H9 (cell line): ENCODE results near the gene GRIA2. TPM values are rescaled to one million over a fixed set of nuclear protein-coding genes. Genes with fewer than 3 reads are reported as not detected.

Experiments used
- DNase-seq: peaks from one replicate; pipeline ENCODE4 v3.0.0-alpha.2; 2017
- H2AFZ ChIP-seq: one replicate; pipeline ENCODE4 v1.6.1; 2013; ENCODE audit warnings: mild to moderate bottlenecking, low read length, control low read depth, moderate library complexity
- H2AK5ac ChIP-seq: 2 replicates; pipeline ENCODE4 v1.6.1; 2013; ENCODE audit warnings: low read length, control low read depth, mixed read lengths; ENCODE audit not compliant: insufficient read length
- H2BK120ac ChIP-seq: one replicate; pipeline ENCODE4 v1.6.1; 2013; ENCODE audit warnings: low read depth, mild to moderate bottlenecking, low read length, control low read depth, inconsistent platforms; ENCODE audit not compliant: poor library complexity, severe bottlenecking
- H2BK12ac ChIP-seq: 2 replicates; pipeline ENCODE4 v1.6.1; 2013; ENCODE audit warnings: low read length, control low read depth, mixed read lengths, low read depth; ENCODE audit not compliant: insufficient read length
- H2BK15ac ChIP-seq: 2 replicates; pipeline ENCODE4 v1.6.1; 2013; ENCODE audit warnings: low read depth, low read length, control low read depth
- H2BK20ac ChIP-seq: one replicate; pipeline ENCODE4 v1.6.1; 2013; ENCODE audit warnings: low read depth, mild to moderate bottlenecking, low read length, control low read depth, inconsistent platforms; ENCODE audit not compliant: poor library complexity, severe bottlenecking
- H2BK5ac ChIP-seq: 2 replicates; pipeline ENCODE4 v1.6.1; 2013; ENCODE audit warnings: low read length, control low read depth, mixed read lengths; ENCODE audit not compliant: insufficient read length
- H3K14ac ChIP-seq: 2 replicates; pipeline ENCODE4 v1.6.1; 2013; ENCODE audit warnings: low read length, control low read depth; ENCODE audit not compliant: insufficient read depth
- H3K18ac ChIP-seq: 2 replicates; pipeline ENCODE4 v1.6.1; 2013; ENCODE audit warnings: low read depth, mild to moderate bottlenecking, mixed read lengths, low read length, control low read depth; ENCODE audit not compliant: insufficient read length
- H3K23ac ChIP-seq: 2 replicates; pipeline ENCODE4 v1.6.1; 2013; ENCODE audit warnings: low read length, control low read depth, mixed read lengths, low read depth; ENCODE audit not compliant: insufficient read length
- H3K23me2 ChIP-seq: 2 replicates; pipeline ENCODE4 v1.6.1; 2013; ENCODE audit warnings: low read depth, mild to moderate bottlenecking, mixed read lengths, low read length, control low read depth; ENCODE audit not compliant: insufficient read length, poor library complexity, severe bottlenecking
- H3K27ac ChIP-seq: 2 replicates; pipeline ENCODE4 v1.5.1; 2013; ENCODE audit warnings: low read length, control low read depth, mixed read lengths, low read depth; ENCODE audit not compliant: insufficient read length
- H3K27me3 ChIP-seq: 2 replicates; pipeline ENCODE4 v1.6.1; 2013; ENCODE audit warnings: low read length, control low read depth, inconsistent platforms; ENCODE audit not compliant: insufficient read depth
- H3K4ac ChIP-seq: 2 replicates; pipeline ENCODE4 v1.6.1; 2013; ENCODE audit warnings: low read depth, mild to moderate bottlenecking, control low read depth, inconsistent platforms, low read length, moderate library complexity
- H3K4me1 ChIP-seq: 2 replicates; pipeline ENCODE4 v1.6.1; 2013; ENCODE audit warnings: low read length, control low read depth, inconsistent platforms; ENCODE audit not compliant: insufficient read depth
- H3K4me2 ChIP-seq: 2 replicates; pipeline ENCODE4 v1.6.1; 2013; ENCODE audit warnings: low read length, control low read depth, mixed read lengths; ENCODE audit not compliant: insufficient read length, insufficient read depth
- H3K56ac ChIP-seq: 2 replicates; pipeline ENCODE4 v1.6.1; 2013; ENCODE audit warnings: low read depth, mild to moderate bottlenecking, mixed read lengths, low read length, control low read depth; ENCODE audit not compliant: insufficient read length
- H3K79me1 ChIP-seq: 2 replicates; pipeline ENCODE4 v1.6.1; 2013; ENCODE audit warnings: low read depth, mild to moderate bottlenecking, moderate library complexity, low read length, control low read depth, inconsistent platforms; ENCODE audit not compliant: insufficient read depth, poor library complexity, severe bottlenecking
- H3K79me2 ChIP-seq: 2 replicates; pipeline ENCODE4 v1.6.1; 2013; ENCODE audit warnings: low read length, control low read depth, inconsistent platforms; ENCODE audit not compliant: insufficient read depth
- H3K9ac ChIP-seq: 2 replicates; pipeline ENCODE4 v1.6.1; 2013; ENCODE audit warnings: low read length, control low read depth, mixed read lengths; ENCODE audit not compliant: insufficient read length; ENCODE audit errors: extremely low read depth
- H3K9me3 ChIP-seq: one replicate; pipeline ENCODE4 v1.6.1; 2013; ENCODE audit warnings: low read depth, low read length, inconsistent platforms; ENCODE audit not compliant: control insufficient read depth
- H3T11ph ChIP-seq: one replicate; pipeline ENCODE4 v1.6.1; 2013; ENCODE audit warnings: mild to moderate bottlenecking, low read length, control low read depth, inconsistent platforms
- H4K20me1 ChIP-seq: one replicate; pipeline ENCODE4 v1.6.1; 2013; ENCODE audit not compliant: control insufficient read depth, insufficient read length, insufficient read depth
- H4K5ac ChIP-seq: 2 replicates; pipeline ENCODE4 v1.6.1; 2013; ENCODE audit warnings: low read depth, mild to moderate bottlenecking, mixed read lengths, low read length, control low read depth; ENCODE audit not compliant: insufficient read length
- H4K8ac ChIP-seq: replicated peaks from 2 replicates; pipeline ENCODE4 v1.6.1; 2013; ENCODE audit warnings: low read length, control low read depth, mixed read lengths, low read depth; ENCODE audit not compliant: insufficient read length
- H4K91ac ChIP-seq: 2 replicates; pipeline ENCODE4 v1.6.1; 2013; ENCODE audit warnings: low read depth, mild to moderate bottlenecking, moderate library complexity, mixed read lengths, low read length, control low read depth; ENCODE audit not compliant: insufficient read length
- H3K27ac Mint-ChIP-seq, 3 experiments: 2 replicates in 2 of 3; 3 replicates in 1 of 3; pipeline ENCODE4 v1.8.0; 2020 to 2021; ENCODE audit warnings: mixed read lengths in 3 of 3, mild to moderate bottlenecking in 1 of 3, moderate library complexity in 1 of 3
- H3K27me3 Mint-ChIP-seq: 2 replicates; pipeline ENCODE4 v1.8.0; 2021; ENCODE audit warnings: low read depth, mild to moderate bottlenecking, moderate library complexity, mixed read lengths
- H3K36me3 Mint-ChIP-seq, 3 experiments: 2 replicates in 2 of 3; 3 replicates in 1 of 3; pipeline ENCODE4 v1.8.0; 2020 to 2021; ENCODE audit warnings: low read depth in 3 of 3, mixed read lengths in 3 of 3; ENCODE audit not compliant: insufficient read depth in 1 of 3
- H3K4me1 Mint-ChIP-seq, 2 experiments: 2 replicates each; pipeline ENCODE4 v1.8.0; 2020; ENCODE audit warnings: mixed read lengths in 2 of 2
- H3K4me3 Mint-ChIP-seq, 2 experiments: 2 replicates in 1 of 2; 3 replicates in 1 of 2; pipeline ENCODE4 v1.8.0; 2020 to 2021; ENCODE audit warnings: mild to moderate bottlenecking in 2 of 2, mixed read lengths in 2 of 2, moderate library complexity in 1 of 2
- H3K9me3 Mint-ChIP-seq, 2 experiments: 2 replicates in 1 of 2; 3 replicates in 1 of 2; pipeline ENCODE4 v1.8.0; 2020; ENCODE audit warnings: mild to moderate bottlenecking in 2 of 2, mixed read lengths in 2 of 2, moderate library complexity in 1 of 2
- CTCF ChIP-seq: fragments of 200-600 bp; sonication (generic); conservative IDR thresholded peaks from 3 replicates; pipeline ENCODE4 v1.8.0; 2021; ENCODE audit warnings: antibody characterized with exemption, mild to moderate bottlenecking
- WGBS: extraction: QIAGEN DNeasy Blood & Tissue Kit; methylation state at CpG from one replicate; pipeline ENCODE4 v1.1.7; 2013; ENCODE audit warnings: missing lambda C conversion rate, low lambda C conversion rate, mixed read lengths; ENCODE audit not compliant: insufficient read length; ENCODE audit errors: extremely low coverage; 5-methylcytosine and 5-hydroxymethylcytosine counted together
- total RNA-seq: library from RNA; stranded (reverse); gene quantifications from 2 replicates; pipeline ENCODE4 v1.2.1, GENCODE V29; 2021

Gene GRIA2
- total RNA-seq, 1 experiment from 2014 or later, result not detected

GRCh38 chr4:157358439-157358838, 137.9 kb downstream of the GRIA2 start:
- H3K4me1 Mint-ChIP-seq, result peaks cover 4 to 19% of the 10 kb centered on the region in 2 experiments
- no peak overlapping the region for H3K56ac ChIP-seq

More at GRCh38 chr4:157358439-157358838, 137.9 kb downstream of the GRIA2 start:
- Mint-ChIP-seq H3K27me3 (no peaks in the 10 kb centered on the region), H3K4me3 (no peak overlapping the region), H3K9me3 (no peaks in the 10 kb centered on the region), H3K36me3 (no peaks in the 10 kb centered on the region; a peak in 1 of 7 replicates), H3K27ac (no peak overlapping the region; a peak in 1 of 7 replicates)
- Histone ChIP-seq H3K27ac (no peak overlapping the region), H3K14ac (no peak overlapping the region), H3K79me1 (no peaks in the 10 kb centered on the region), H3K4me1 (no peaks in the 10 kb centered on the region), H3K9ac (no peak overlapping the region), H4K8ac (no peak overlapping the region), H3K4me2 (no peak overlapping the region), H3K9me3 (no peaks in the 10 kb centered on the region), H2BK12ac (no peak overlapping the region), H3K23me2 (no peaks in the 10 kb centered on the region), H3K79me2 (no peaks in the 10 kb centered on the region; the same call in 1 of the 2 replicates), H2BK20ac (no peak overlapping the region), H3K23ac (no peak overlapping the region), H2BK15ac (no peak overlapping the region), H2AK5ac (no peak overlapping the region), H2BK5ac (no peak overlapping the region), H2AFZ (no peak overlapping the region), H4K20me1 (no peaks in the 10 kb centered on the region), H3K27me3 (no peaks in the 10 kb centered on the region), H2BK120ac (no peak overlapping the region), H4K91ac (no peak overlapping the region), H3K4ac (no peak overlapping the region), H3T11ph (no peak overlapping the region), H3K18ac (no peak overlapping the region), H4K5ac (no peak overlapping the region)
- DNase-seq, result no peak
- TF ChIP-seq CTCF, result no peak
- WGBS, result 100% methylated on average over 1 of the region's 1 CpG
